Prostate gland (tissue), 2 donors: ENCODE data around the gene EIPR1.

Source experiments
- POLR2A ChIP-seq: fragments of 450-650 bp; IDR thresholded peaks from one replicate; pipeline ENCODE4 v1.6.1; 2016; ENCODE audit warnings: antibody characterized with exemption, mild to moderate bottlenecking
- POLR2AphosphoS5 ChIP-seq: sonication (generic); formaldehyde crosslinking; IDR thresholded peaks from one replicate; pipeline ENCODE4 v1.6.1; 2017; ENCODE audit warnings: antibody characterized with exemption
- TF ChIP-seq, protein P1 (sequence below), 4 experiments: fragments of 200-600 bp in 2 of 4; fragments of 450-650 bp in 2 of 4; sonication (generic) in 2 of 4; IDR thresholded peaks; 1 replicate in 3 of 4; 2 replicates in 1 of 4; pipeline ENCODE4 v1.5.1; 2016 to 2019; ENCODE audit warnings: antibody characterized with exemption in 4 of 4, mild to moderate bottlenecking in 2 of 4, moderate library complexity in 2 of 4

DNA sequence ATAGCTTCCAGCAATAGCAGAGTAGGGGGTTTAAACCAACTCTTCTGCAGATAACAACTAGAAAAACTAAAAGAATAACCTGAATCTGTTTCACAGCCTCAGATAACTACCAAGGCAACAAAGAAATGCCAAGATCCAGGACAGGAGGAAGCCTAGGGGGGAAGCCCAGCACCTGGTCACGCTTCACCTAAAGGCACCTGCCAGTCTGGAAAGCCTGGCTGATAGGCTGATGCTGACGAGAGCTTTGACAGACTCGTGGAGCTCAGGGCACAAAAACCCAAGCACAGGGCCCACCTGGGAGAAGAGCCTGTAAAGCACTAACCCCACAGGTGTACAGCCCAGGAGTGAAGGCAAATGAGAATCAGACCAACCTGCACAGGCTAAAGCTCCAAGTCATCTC lies 22.6 kb downstream of the EIPR1 start:
- TF ChIP-seq, protein P1, sequence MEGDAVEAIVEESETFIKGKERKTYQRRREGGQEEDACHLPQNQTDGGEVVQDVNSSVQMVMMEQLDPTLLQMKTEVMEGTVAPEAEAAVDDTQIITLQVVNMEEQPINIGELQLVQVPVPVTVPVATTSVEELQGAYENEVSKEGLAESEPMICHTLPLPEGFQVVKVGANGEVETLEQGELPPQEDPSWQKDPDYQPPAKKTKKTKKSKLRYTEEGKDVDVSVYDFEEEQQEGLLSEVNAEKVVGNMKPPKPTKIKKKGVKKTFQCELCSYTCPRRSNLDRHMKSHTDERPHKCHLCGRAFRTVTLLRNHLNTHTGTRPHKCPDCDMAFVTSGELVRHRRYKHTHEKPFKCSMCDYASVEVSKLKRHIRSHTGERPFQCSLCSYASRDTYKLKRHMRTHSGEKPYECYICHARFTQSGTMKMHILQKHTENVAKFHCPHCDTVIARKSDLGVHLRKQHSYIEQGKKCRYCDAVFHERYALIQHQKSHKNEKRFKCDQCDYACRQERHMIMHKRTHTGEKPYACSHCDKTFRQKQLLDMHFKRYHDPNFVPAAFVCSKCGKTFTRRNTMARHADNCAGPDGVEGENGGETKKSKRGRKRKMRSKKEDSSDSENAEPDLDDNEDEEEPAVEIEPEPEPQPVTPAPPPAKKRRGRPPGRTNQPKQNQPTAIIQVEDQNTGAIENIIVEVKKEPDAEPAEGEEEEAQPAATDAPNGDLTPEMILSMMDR (IDR thresholded peaks at IDR 0.05), result no peak
- TF ChIP-seq POLR2A (no peak), POLR2AphosphoS5 (no peak)
